HUES48 (cell line): ENCODE data around the gene SULT1A3.
"Not testable (repeated sequence)": the region's sequence is repeated elsewhere in the genome, so short reads cannot be mapped to it uniquely, and the experiment has no call there.

ENCODE experiments used
- H3K27ac ChIP-seq: one replicate; pipeline ENCODE4 v1.7.0; 2013; ENCODE audit warnings: low read depth, low read length, inconsistent platforms
- H3K27me3 ChIP-seq: 2 replicates; pipeline ENCODE4 v1.6.1; 2013; ENCODE audit warnings: mild to moderate bottlenecking, low read length; ENCODE audit not compliant: control insufficient read depth, insufficient read depth
- H3K36me3 ChIP-seq: 2 replicates; pipeline ENCODE4 v1.6.1; 2013; ENCODE audit warnings: low read length; ENCODE audit not compliant: control insufficient read depth, insufficient read depth
- H3K4me1 ChIP-seq: 2 replicates; pipeline ENCODE4 v1.6.1; 2013; ENCODE audit warnings: mild to moderate bottlenecking, low read length; ENCODE audit not compliant: control insufficient read depth, insufficient read depth
- H3K4me3 ChIP-seq: 2 replicates; pipeline ENCODE4 v1.5.1; 2013; ENCODE audit warnings: mild to moderate bottlenecking, low read depth, low read length
- H3K9ac ChIP-seq: 2 replicates; pipeline ENCODE4 v1.6.1; 2013; ENCODE audit warnings: mild to moderate bottlenecking, low read depth, low read length, moderate library complexity
- H3K9me3 ChIP-seq: 2 replicates; pipeline ENCODE4 v1.6.1; 2013; ENCODE audit warnings: low read length; ENCODE audit not compliant: control insufficient read depth, insufficient read depth

SULT1A3 gene

GRCh38 chr16:30199049-30199448, at the start of gene SULT1A3:
Gene SULT1A3, plus strand, starts transcription at chr16:30199255. Its CDS starts 1,474 bp downstream, at chr16:30200729.
- H3K27ac ChIP-seq, H3K4me1 ChIP-seq, H3K4me3 ChIP-seq, H3K27me3 ChIP-seq, H3K9me3 ChIP-seq, H3K36me3 ChIP-seq, H3K9ac ChIP-seq: not testable (repeated sequence)

DNA sequence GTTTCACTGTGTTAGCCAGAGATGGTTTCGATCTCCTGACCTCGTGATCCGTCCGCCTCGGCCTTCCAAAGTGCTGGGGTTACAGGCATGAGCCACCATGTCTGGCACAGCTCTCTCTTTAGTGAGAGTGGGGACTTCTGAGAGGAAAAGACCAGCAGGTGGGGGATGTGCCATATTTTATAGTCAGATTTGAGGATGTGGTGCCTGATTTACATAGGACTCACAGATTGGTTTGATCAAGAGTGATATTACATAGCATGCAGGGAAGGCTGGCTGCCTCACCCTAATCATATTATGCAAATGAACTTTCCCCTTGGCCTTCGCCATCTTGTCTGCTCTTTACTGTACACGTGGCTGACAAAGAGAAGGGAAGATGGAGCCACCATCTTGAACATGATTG, 48.0 kb upstream of the SULT1A3 start:
- no peak overlapping the region for H3K4me3 ChIP-seq
- H3K9me3 ChIP-seq = 0 out of 2 replicates have a peak, but pooled peaks cover 5% of the 10 kb centered on the region
- H3K9ac ChIP-seq = no peak overlapping the region
- H3K4me1 ChIP-seq = no peaks in the 10 kb centered on the region
- H3K27me3 ChIP-seq = no peaks in the 10 kb centered on the region
- no peaks in the 10 kb centered on the region for H3K36me3 ChIP-seq
- no peak overlapping the region for H3K27ac ChIP-seq

DNA sequence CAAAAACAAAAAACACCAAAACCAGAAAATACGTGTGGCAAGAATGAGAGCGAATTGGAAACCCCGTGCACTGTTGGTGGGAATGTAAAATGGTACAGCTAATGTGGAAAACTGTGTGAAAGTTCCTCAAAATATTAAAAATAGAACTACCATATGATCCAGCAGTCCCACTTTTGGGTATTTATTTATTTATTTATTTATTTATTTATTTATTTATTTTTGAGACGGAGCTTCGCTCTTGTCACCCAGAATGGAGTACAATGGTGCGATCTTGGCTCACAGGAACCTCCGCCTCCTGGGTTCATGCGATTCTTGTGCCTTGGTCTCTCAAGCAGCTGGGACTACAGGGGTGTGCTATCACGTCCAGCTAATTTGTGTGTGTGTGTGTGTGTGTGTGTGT, 46.5 kb upstream of the SULT1A3 start:
- Histone ChIP-seq H3K9me3 (0 out of 2 replicates have a peak, but pooled peaks cover 5% of the 10 kb centered on the region), H3K27me3 (no peaks in the 10 kb centered on the region), H3K36me3 (no peaks in the 10 kb centered on the region), H3K9ac (no peak overlapping the region), H3K4me3 (no peak overlapping the region), H3K27ac (no peak overlapping the region), H3K4me1 (no peaks in the 10 kb centered on the region)

DNA sequence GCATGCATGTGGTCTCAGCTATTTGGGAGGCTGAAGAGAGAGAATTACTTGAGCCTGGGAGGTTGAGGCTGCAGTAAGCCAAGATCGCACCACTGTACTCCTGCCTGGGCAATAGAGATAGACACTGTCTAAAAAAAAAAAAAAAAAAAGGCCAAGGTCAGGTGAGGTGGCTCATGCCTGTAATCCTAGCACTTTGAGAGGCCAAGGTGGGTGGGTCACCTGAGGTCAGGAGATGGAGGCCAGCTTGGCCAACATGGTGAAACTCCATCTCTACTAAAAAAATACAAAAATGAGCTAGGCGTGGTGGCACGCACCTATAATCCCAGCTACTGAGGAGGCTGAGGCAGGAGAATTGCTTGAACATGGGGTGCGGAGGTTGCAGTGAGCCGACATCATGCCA, 43.9 kb upstream of the SULT1A3 start:
- Histone ChIP-seq H3K4me1 (no peaks in the 10 kb centered on the region), H3K27me3 (no peaks in the 10 kb centered on the region), H3K27ac (no peak overlapping the region), H3K9me3 (no peaks in the 10 kb centered on the region), H3K36me3 (no peaks in the 10 kb centered on the region), H3K9ac (no peak overlapping the region), H3K4me3 (no peak overlapping the region)

DNA sequence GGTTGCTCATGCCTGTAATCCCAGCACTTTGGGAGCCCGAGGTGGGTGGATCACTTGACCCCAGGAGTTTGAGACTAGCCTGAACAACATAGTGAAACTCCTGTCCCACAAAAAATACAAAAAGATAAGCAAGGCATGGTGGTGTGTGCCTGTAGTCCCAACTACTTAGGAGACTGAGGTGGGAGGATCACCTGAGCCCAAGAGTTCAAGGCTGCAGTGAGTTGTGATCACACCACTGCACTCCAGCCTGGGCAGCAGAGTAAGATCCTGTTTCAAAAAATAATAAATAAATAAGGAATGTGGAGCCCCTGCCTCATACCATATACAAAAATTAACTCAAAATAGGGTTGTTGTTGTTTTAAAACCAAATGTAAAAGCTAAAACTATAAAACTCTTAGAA, 41.8 kb upstream of the SULT1A3 start:
- Histone ChIP-seq H3K27ac (no peak overlapping the region), H3K4me1 (no peaks in the 10 kb centered on the region)

GRCh38 chr16:30163538-30163937, 35.5 kb upstream of the SULT1A3 start:
- Histone ChIP-seq H3K4me3 (no peak overlapping the region), H3K9ac (no peak overlapping the region), H3K4me1 (no peaks in the 10 kb centered on the region), H3K27ac (no peak overlapping the region), H3K27me3 (no peaks in the 10 kb centered on the region), H3K9me3 (no peaks in the 10 kb centered on the region), H3K36me3 (no peaks in the 10 kb centered on the region)

More for the DNA sequence above, 41.8 kb upstream of the SULT1A3 start:
- Histone ChIP-seq H3K9ac (no peak overlapping the region), H3K4me3 (no peak overlapping the region), H3K27me3 (no peaks in the 10 kb centered on the region), H3K36me3 (no peaks in the 10 kb centered on the region), H3K9me3 (no peaks in the 10 kb centered on the region)

GRCh38 chr16:30166202-30166902, 32.7 kb upstream of the SULT1A3 start:
- H3K36me3 ChIP-seq = no peaks in the 10 kb centered on the region
- no peak overlapping the region for H3K4me3 ChIP-seq
- H3K27me3 ChIP-seq = no peaks in the 10 kb centered on the region
- no peak overlapping the region for H3K27ac ChIP-seq
- H3K9me3 ChIP-seq = no peaks in the 10 kb centered on the region
- H3K9ac ChIP-seq = no peak overlapping the region
- no peaks in the 10 kb centered on the region for H3K4me1 ChIP-seq

GRCh38 chr16:30168746-30169145, 30.3 kb upstream of the SULT1A3 start:
- not testable (repeated sequence) for H3K4me1 ChIP-seq, H3K9ac ChIP-seq, H3K4me3 ChIP-seq, H3K27me3 ChIP-seq, H3K9me3 ChIP-seq, H3K36me3 ChIP-seq, H3K27ac ChIP-seq

DNA sequence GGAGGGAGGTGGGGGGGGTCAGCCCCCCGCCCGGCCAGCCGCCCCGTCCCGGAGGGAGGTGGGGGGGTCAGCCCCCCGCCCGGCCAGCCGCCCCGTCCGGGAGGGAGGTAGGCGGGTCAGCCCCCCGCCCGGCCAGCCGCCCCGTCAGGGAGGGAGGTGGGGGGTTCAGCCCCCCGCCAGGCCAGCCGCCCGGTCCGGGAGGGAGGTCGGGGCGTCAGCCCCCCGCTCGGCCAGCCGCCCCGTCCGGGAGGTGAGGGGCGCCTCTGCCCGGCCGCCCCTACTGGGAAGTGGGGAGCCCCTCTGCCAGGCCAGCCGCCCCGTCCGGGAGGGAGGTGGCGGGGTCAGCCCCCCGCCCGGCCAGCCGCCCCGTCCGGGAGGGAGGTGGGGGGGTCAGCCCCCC, 29.6 kb upstream of the SULT1A3 start:
- not testable (repeated sequence) for H3K9me3 ChIP-seq, H3K27ac ChIP-seq, H3K9ac ChIP-seq, H3K4me1 ChIP-seq, H3K36me3 ChIP-seq, H3K4me3 ChIP-seq, H3K27me3 ChIP-seq

- H3K27ac ChIP-seq, H3K4me3 ChIP-seq, H3K36me3 ChIP-seq, H3K4me1 ChIP-seq, H3K27me3 ChIP-seq, H3K9ac ChIP-seq, H3K9me3 ChIP-seq: not testable (repeated sequence)
Observed at GRCh38 chr16:30170145-30170544, 28.9 kb upstream of the SULT1A3 start.

DNA sequence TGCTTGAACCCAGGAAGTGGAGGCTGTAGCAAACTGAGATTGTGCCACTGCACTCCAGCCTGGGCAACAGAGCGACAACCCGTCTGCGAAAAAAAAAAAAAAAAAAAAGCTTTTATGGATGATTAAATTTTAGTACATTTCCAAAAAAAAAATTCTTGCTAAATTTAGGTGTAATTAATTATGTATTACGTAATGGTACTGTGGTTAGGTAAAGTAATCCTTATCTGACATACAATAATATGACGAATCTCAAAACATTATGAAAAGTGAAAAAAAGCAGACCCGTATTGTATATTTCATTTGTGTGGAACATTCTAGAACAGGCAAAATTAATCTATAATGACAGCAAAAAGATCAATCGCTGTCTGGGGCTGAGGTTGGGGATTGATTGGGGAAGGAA, 26.0 kb upstream of the SULT1A3 start:
- Histone ChIP-seq H3K4me1 (no peaks in the 10 kb centered on the region), H3K27me3 (no peaks in the 10 kb centered on the region), H3K36me3 (no peaks in the 10 kb centered on the region), H3K27ac (no peak overlapping the region), H3K4me3 (no peak overlapping the region), H3K9ac (no peak overlapping the region), H3K9me3 (no peaks in the 10 kb centered on the region)

GRCh38 chr16:30176876-30177275, 22.2 kb upstream of the SULT1A3 start:
- not testable (repeated sequence) for H3K4me3 ChIP-seq, H3K27ac ChIP-seq, H3K9me3 ChIP-seq, H3K36me3 ChIP-seq, H3K4me1 ChIP-seq, H3K27me3 ChIP-seq, H3K9ac ChIP-seq
